Tibial nerve (tissue), 4 donors: ENCODE results near the gene PYCR2. TPM values are rescaled to one million over a fixed set of nuclear protein-coding genes. Genes with fewer than 3 reads are reported as not detected.
"Not testable (repeated sequence)": the region's sequence is repeated elsewhere in the genome, so short reads cannot be mapped to it uniquely, and the experiment has no call there.

Experiments
- DNase-seq, 2 donors: peaks; one replicate each; pipeline ENCODE4 v3.0.0-alpha.2; 2019; ENCODE audit warnings: low spot score in 2 of 2
- H3K27ac ChIP-seq, 4 donors: fragments of 200-600 bp; sonication (generic) in 3 of 4; one replicate each; pipeline ENCODE4 v1.5.1; 2017 to 2019; ENCODE audit warnings: mild to moderate bottlenecking in 1 of 4
- H3K27me3 ChIP-seq, 2 donors: fragments of 200-600 bp; sonication (generic) in 1 of 2; one replicate each; pipeline versions ENCODE4 v1.5.1 to v1.6.0; 2017 to 2019
- H3K36me3 ChIP-seq, 3 donors: fragments of 200-600 bp; sonication (generic); one replicate each; pipeline ENCODE4 v1.5.1; 2018 to 2019
- H3K4me1 ChIP-seq, 4 donors: fragments of 200-600 bp; sonication (generic) in 3 of 4; one replicate each; pipeline ENCODE4 v1.5.1; 2017 to 2019
- H3K4me3 ChIP-seq, 4 donors: fragments of 200-600 bp; sonication (generic) in 3 of 4; one replicate each; pipeline ENCODE4 v1.5.1; 2017 to 2019; ENCODE audit warnings: mild to moderate bottlenecking in 1 of 4, moderate library complexity in 1 of 4
- H3K9me3 ChIP-seq, 4 donors: fragments of 200-600 bp; sonication (generic) in 3 of 4; one replicate each; pipeline ENCODE4 v1.5.1; 2017 to 2019
- EP300 ChIP-seq, 2 donors: sonication (generic); formaldehyde crosslinking; IDR thresholded peaks; one replicate each; pipeline ENCODE4 v1.6.1; 2017; ENCODE audit warnings: antibody characterized with exemption in 2 of 2, mild to moderate bottlenecking in 1 of 2
- POLR2A ChIP-seq, 2 donors: fragments of 450-650 bp; IDR thresholded peaks; one replicate each; pipeline ENCODE4 v1.6.1; 2017; ENCODE audit warnings: antibody characterized with exemption in 2 of 2, mild to moderate bottlenecking in 2 of 2, moderate library complexity in 2 of 2
- WGBS, 2 donors: methylation state at CpG; one replicate each; pipeline ENCODE4 v1.1.5; 2018; 5-methylcytosine and 5-hydroxymethylcytosine counted together
- total RNA-seq, 4 donors: library from RNA; depleted of rRNA; stranded (reverse); fragments of >200 nt; gene quantifications; one replicate each; pipeline ENCODE4 v1.1.0, GENCODE V29; 2016
- TF ChIP-seq, protein P1 (sequence below), 5 experiments: fragments of 200-600 bp in 3 of 5; fragments of 450-650 bp in 2 of 5; sonication (generic) in 3 of 5; IDR thresholded peaks; one replicate each; pipeline ENCODE4 v1.5.1; 2016 to 2019; ENCODE audit warnings: antibody characterized with exemption in 5 of 5, mild to moderate bottlenecking in 3 of 5, moderate library complexity in 2 of 5

Gene PYCR2
- total RNA-seq, 4 donors from 2014 or later: 54.2 to 80.8 (median 59.0) TPM

DNA sequence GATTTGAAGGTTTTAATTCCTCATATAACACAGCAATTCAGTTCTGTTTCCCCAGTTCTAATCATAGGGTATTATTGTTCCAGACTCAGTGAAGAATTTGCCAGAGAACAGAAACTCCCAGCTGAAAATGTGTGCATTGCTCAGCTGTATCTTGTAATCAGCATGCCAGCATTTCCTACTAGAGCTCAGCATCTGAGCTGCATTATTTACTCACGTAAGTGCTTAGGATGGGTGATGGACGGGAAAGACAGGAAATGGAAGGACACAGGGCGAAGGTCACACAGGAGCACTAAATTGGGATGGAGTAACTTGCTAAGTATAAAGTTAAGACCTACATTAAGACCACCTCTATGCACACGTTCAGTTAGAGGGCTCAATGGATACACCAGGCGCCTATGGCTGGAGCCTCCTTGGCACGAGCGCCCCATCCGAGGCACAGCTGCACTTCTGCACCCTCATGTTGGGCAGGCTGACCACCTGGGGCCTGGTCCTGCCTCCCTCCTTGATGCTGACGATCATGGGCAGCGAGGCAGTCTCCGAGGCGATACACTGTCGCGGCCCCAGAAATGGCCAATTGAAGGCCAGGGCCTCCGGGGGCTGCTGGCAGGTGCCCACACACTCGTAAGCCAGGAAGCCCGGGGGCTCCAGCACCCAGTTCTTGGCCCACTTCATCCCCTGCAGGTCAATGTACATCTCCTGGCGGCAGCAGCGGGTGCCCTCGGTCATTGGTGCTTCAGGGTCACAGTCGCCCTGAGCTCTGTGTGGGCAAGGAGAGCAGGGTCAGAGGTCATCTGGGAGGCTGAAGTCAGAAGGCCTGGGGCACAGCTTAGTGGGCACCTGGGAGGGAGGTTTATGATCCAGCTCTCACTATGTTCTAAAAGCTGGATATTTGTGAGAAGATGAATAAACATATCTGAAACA lies 13.3 kb upstream of the PYCR2 start:
- Histone ChIP-seq H3K27me3 (peaks cover 0 to 13% of the 10 kb centered on the region in 2 donors), H3K4me3 (no peak overlapping the region), H3K27ac (no peak overlapping the region), H3K4me1 (peaks cover 0 to 10% (median 0%) of the 10 kb centered on the region in 4 donors), H3K36me3 (no peaks in the 10 kb centered on the region), H3K9me3 (no peaks in the 10 kb centered on the region)
- TF ChIP-seq, protein P1, sequence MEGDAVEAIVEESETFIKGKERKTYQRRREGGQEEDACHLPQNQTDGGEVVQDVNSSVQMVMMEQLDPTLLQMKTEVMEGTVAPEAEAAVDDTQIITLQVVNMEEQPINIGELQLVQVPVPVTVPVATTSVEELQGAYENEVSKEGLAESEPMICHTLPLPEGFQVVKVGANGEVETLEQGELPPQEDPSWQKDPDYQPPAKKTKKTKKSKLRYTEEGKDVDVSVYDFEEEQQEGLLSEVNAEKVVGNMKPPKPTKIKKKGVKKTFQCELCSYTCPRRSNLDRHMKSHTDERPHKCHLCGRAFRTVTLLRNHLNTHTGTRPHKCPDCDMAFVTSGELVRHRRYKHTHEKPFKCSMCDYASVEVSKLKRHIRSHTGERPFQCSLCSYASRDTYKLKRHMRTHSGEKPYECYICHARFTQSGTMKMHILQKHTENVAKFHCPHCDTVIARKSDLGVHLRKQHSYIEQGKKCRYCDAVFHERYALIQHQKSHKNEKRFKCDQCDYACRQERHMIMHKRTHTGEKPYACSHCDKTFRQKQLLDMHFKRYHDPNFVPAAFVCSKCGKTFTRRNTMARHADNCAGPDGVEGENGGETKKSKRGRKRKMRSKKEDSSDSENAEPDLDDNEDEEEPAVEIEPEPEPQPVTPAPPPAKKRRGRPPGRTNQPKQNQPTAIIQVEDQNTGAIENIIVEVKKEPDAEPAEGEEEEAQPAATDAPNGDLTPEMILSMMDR (IDR thresholded peaks at IDR 0.05): no peak
- TF ChIP-seq POLR2A (IDR thresholded peaks at IDR 0.05) (no peak), EP300 (IDR thresholded peaks at IDR 0.05) (no peak)
- no peak for DNase-seq
- WGBS, 2 donors: 88 to 92% methylated on average over 17 to 20 of the region's 21 CpGs

GRCh38 chr1:225936523-225936922 lies 12.5 kb upstream of the PYCR2 start:
- TF ChIP-seq, protein P1 (IDR thresholded peaks at IDR 0.05): no peak
- no peak for TF ChIP-seq EP300 (IDR thresholded peaks at IDR 0.05)
- TF ChIP-seq POLR2A (IDR thresholded peaks at IDR 0.05): no peak
- 45 to 74% methylated on average over 3 of the region's 3 CpGs for WGBS, 2 donors
- H3K4me1 ChIP-seq: peaks cover 0 to 10% (median 0%) of the 10 kb centered on the region in 4 donors
- DNase-seq: no peak
- H3K36me3 ChIP-seq: no peaks in the 10 kb centered on the region
- no peak overlapping the region for H3K4me3 ChIP-seq
- no peaks in the 10 kb centered on the region for H3K9me3 ChIP-seq
- H3K27ac ChIP-seq: no peak overlapping the region
- H3K27me3 ChIP-seq: peaks cover 0 to 13% of the 10 kb centered on the region in 2 donors

DNA sequence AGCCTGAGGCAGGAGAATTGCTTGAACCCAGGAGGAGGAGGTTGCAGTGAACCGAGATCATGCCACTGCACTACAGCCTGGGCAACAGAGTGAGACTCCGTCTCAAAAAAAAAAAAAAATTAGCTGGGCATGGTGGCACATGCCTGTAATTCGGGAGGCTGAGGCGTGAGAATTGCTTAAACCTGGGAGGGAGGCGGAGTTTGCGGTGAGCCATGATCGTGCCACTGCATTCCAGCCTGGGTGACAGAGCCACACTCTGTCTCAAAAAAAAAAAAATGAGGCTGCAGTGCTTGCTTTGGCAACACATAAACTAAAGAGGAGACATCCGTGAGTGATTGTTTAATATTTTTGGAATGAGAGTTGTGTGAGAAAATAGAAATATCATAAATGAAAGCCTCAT lies 12.0 kb upstream of the PYCR2 start:
- H3K36me3 ChIP-seq, DNase-seq, H3K4me1 ChIP-seq, H3K9me3 ChIP-seq, H3K27ac ChIP-seq, H3K4me3 ChIP-seq: not testable (repeated sequence)
- peaks cover 0 to 13% of the 10 kb centered on the region in 2 donors for H3K27me3 ChIP-seq
- WGBS, 2 donors: 74 to 84% methylated on average over 8 of the region's 8 CpGs

DNA sequence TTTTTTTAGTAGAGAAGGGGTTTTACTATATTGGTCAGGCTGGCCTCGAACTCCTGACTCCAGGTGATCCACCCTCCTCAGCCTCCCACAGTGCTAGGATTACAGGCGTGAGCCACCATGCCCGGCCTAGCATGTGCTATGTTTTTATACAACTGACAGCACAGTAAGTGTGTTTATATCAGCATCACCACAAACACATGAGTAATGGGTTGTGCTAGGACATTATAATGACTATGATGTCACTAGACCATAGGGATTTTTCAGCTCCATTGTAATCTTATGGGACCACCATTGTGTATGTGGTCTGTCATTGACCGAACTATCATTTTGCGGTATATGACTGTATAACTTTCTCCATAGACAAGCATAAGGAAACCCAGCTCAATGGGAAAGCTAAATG lies 10.7 kb upstream of the PYCR2 start:
- TF ChIP-seq, protein P1 (IDR thresholded peaks at IDR 0.05): no peak
- no peak for TF ChIP-seq EP300 (IDR thresholded peaks at IDR 0.05)
- no peak for TF ChIP-seq POLR2A (IDR thresholded peaks at IDR 0.05)
- Histone ChIP-seq H3K27me3 (peaks cover 0 to 9% of the 10 kb centered on the region in 2 donors), H3K4me3 (no peak overlapping the region), H3K36me3 (no peaks in the 10 kb centered on the region), H3K4me1 (no peaks in the 10 kb centered on the region), H3K9me3 (no peaks in the 10 kb centered on the region), H3K27ac (no peak overlapping the region)
- no peak for DNase-seq
- WGBS, 2 donors: 88 to 91% methylated on average over 5 of the region's 5 CpGs

- TF ChIP-seq EP300 (IDR thresholded peaks at IDR 0.05): no peak
- no peak for TF ChIP-seq POLR2A (IDR thresholded peaks at IDR 0.05)
- no peak for DNase-seq
- Histone ChIP-seq H3K4me1 (no peaks in the 10 kb centered on the region), H3K27ac (no peak overlapping the region), H3K4me3 (no peak overlapping the region), H3K36me3 (no peaks in the 10 kb centered on the region), H3K9me3 (no peaks in the 10 kb centered on the region), H3K27me3 (no peaks in the 10 kb centered on the region)
- WGBS, 2 donors: 86 to 89% methylated on average over 2 of the region's 2 CpGs
Measured at GRCh38 chr1:225933072-225933471, 9.0 kb upstream of the PYCR2 start.
